SK-N-MC (cell line): ENCODE measurements around the gene TLR5.

Experiments
- EZH2 ChIP-seq: fragments of 200-600 bp; sonication (generic); IDR thresholded peaks from one replicate; pipeline ENCODE4 v1.6.1; 2017; ENCODE audit warnings: antibody characterized with exemption
- FOXP2 ChIP-seq: optimal IDR thresholded peaks from 2 replicates; pipeline ENCODE3; 2011; ENCODE audit warnings: mild to moderate bottlenecking, moderate library complexity; ENCODE audit not compliant: insufficient read depth; ENCODE audit errors: extremely low read length, control extremely low read depth
- POLR2AphosphoS5 ChIP-seq: IDR thresholded peaks from 2 replicates; pipeline ENCODE4 v1.6.1; 2012; ENCODE audit warnings: mild to moderate bottlenecking, low read depth, low read length, borderline replicate concordance

DNA sequence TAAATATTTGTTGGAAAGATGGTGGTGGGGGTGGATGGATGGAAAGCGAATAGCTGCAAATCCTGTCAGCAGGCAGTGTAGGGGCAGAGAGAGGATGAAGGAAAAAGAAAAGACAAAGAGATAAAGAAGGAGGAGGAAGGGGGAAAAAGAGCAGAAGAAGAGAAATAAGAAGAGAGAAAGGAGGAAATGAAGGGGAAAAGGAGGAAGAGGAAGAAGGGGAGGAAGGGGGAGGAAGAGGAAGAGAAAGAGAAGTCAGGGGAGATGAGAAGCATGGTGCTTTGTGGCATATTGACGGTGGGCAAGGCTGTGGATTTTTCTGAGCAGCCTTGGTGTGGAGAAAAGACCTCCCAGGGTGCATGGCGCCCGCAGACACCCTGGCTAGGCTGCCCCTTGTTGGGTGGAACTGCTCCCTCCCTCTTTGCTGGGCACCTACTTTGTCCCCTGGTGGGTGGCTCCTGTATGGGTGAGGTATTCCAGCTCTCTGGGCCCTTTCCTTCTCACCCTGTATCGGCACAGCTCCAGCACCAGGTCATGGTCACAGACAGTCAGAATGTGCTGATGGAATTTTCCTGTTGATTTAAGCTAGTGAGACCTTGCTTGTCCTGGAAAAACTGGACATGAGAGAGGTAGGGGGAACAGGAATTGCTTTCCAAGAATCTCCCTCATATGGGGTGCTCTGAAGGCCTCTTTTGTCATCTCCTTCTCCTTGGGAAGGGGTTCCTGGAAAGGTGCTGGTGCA, 45.7 kb upstream of the TLR5 start:
- TF ChIP-seq POLR2AphosphoS5: no peak
- no peak for TF ChIP-seq EZH2
- no peak for TF ChIP-seq FOXP2
